Neural progenitor cell (in vitro differentiated cells): ENCODE data around the gene PUM1.

ENCODE experiments used
- CTCF ChIP-seq: fragments of 200-600 bp; sonication (generic); IDR thresholded peaks from 2 replicates; pipeline ENCODE4 v1.5.1; 2017; ENCODE audit warnings: antibody characterized with exemption, mild to moderate bottlenecking
- EZH2 ChIP-seq: fragments of 200-600 bp; sonication (generic); IDR thresholded peaks from 2 replicates; pipeline ENCODE4 v1.6.1; 2017; ENCODE audit warnings: antibody characterized with exemption, mild to moderate bottlenecking, moderate library complexity
- EZH2phosphoT487 ChIP-seq: fragments of 200-600 bp; sonication (generic); IDR thresholded peaks from 2 replicates; pipeline ENCODE4 v1.6.1; 2017; ENCODE audit warnings: antibody characterized with exemption

- TF ChIP-seq CTCF = no peak
- TF ChIP-seq EZH2 = no peak
- TF ChIP-seq EZH2phosphoT487 = no peak
Measured at GRCh38 chr1:30923597-30923996, 141.9 kb downstream of the PUM1 start.
